HCT116 (cell line): Measurements from ENCODE around the gene SRF. TPM values are rescaled to one million over a fixed set of nuclear protein-coding genes. Genes with fewer than 3 reads are reported as not detected.

Source experiments
- ATAC-seq: fragments of 200-7000 bp; cut with Tn5 transposase; 2 replicates; pipeline ENCODE4 v1.9.1; 2020; ENCODE audit warnings: mild to moderate bottlenecking, moderate library complexity
- BruUV-seq: library from RNA; stranded (reverse); fragments of 400-500 nt; replicated peaks from 2 replicates; lab custom pipeline; 2021; lab: Mats Ljungman, UMichigan
- CTCF ChIA-PET: fragments of 300-600 bp; sonication (Branson Sonifier 250); formaldehyde crosslinking; loops from one replicate; lab custom pipeline; 2021; ENCODE audit warnings: antibody characterized with exemption; lab: Charles Lee
- POLR2A ChIA-PET: fragments of 300-600, 350-600 bp; sonication (Branson Sonifier 250); formaldehyde crosslinking; loops from one replicate; lab custom pipeline; 2021; ENCODE audit warnings: antibody characterized with exemption; lab: Charles Lee
- RAD21 ChIA-PET, 2 experiments: fragments of 300-600 bp; sonication (Branson Sonifier 250); formaldehyde crosslinking; loops; one replicate each; lab custom pipeline; 2023; ENCODE audit warnings: low total read pairs in 2 of 2; ENCODE audit not compliant: uncharacterized antibody in 2 of 2, unreplicated experiment in 2 of 2, low non-redundant PET in 1 of 2; lab: Charles Lee
- DNase-seq: peaks from one replicate; pipeline ENCODE4 v3.0.0-alpha.2; 2010; ENCODE audit warnings: low read depth, low spot score
- H2AFZ ChIP-seq: fragments of 200-600 bp; shearing (Covaris generic), sonication (generic); 2 replicates; pipeline ENCODE4 v1.6.1; 2017; ENCODE audit warnings: low read depth, mixed run types, mixed read lengths, antibody characterized with exemption, low read length; ENCODE audit not compliant: poor library complexity, severe bottlenecking
- H3K27ac ChIP-seq: 2 replicates; pipeline ENCODE4 v1.5.1; 2012; ENCODE audit warnings: low read depth, low read length
- H3K27me3 ChIP-seq: fragments of 200-600 bp; sonication (generic); 2 replicates; pipeline ENCODE4 v1.6.1; 2016; ENCODE audit warnings: mixed run types, low read length, mixed read lengths; ENCODE audit not compliant: insufficient read depth
- H3K36me3 ChIP-seq, 2 experiments: fragments of 200-500 bp in 1 of 2; fragments of 200-600 bp in 1 of 2; sonication (Bioruptor generic) in 1 of 2; sonication (generic) in 1 of 2; 2 replicates each; pipeline versions ENCODE4 v1.5.1 to v1.6.1; 2014 to 2016; ENCODE audit warnings: low read length in 2 of 2, inconsistent platforms in 1 of 2, mixed read lengths in 1 of 2, mixed run types in 1 of 2; ENCODE audit not compliant: insufficient read depth in 2 of 2, control insufficient read depth in 1 of 2
- H3K4me1 ChIP-seq, 2 experiments: fragments of 200-600 bp in 1 of 2; sonication (generic) in 1 of 2; 2 replicates each; pipeline versions ENCODE4 v1.5.1 to v1.6.1; 2012 to 2017; ENCODE audit warnings: low read length in 2 of 2, inconsistent platforms in 1 of 2, mild to moderate bottlenecking in 1 of 2, mixed read lengths in 1 of 2, mixed run types in 1 of 2, moderate library complexity in 1 of 2; ENCODE audit not compliant: insufficient read depth in 2 of 2, control insufficient read depth in 1 of 2
- H3K4me2 ChIP-seq: fragments of 200-600 bp; sonication (generic); 2 replicates; pipeline ENCODE4 v1.6.1; 2017; ENCODE audit warnings: mixed run types, low read length, mixed read lengths
- H3K4me3 ChIP-seq, 2 experiments: fragments of 200-600 bp in 1 of 2; sonication (generic) in 1 of 2; replicated peaks in 1 of 2; 2 replicates each; pipeline ENCODE4 v1.5.1; 2011 to 2016; ENCODE audit warnings: low read length in 2 of 2, control low read depth in 1 of 2, low read depth in 1 of 2, mild to moderate bottlenecking in 1 of 2, mixed read lengths in 1 of 2, mixed run types in 1 of 2
- H3K79me2 ChIP-seq: fragments of 200-600 bp; sonication (generic); 2 replicates; pipeline ENCODE4 v1.6.1; 2017; ENCODE audit warnings: mild to moderate bottlenecking, mixed run types, low read length, moderate library complexity, mixed read lengths; ENCODE audit not compliant: insufficient read depth
- H3K9ac ChIP-seq: fragments of 200-600 bp; sonication (generic); 2 replicates; pipeline ENCODE4 v1.6.1; 2016; ENCODE audit warnings: low read length, mixed read lengths
- H3K9me2 ChIP-seq: fragments of 200-600 bp; sonication (generic), shearing (Covaris generic); 2 replicates; pipeline ENCODE4 v1.6.1; 2017; ENCODE audit warnings: mixed run types, mild to moderate bottlenecking, moderate library complexity; ENCODE audit not compliant: insufficient read depth
- H3K9me3 ChIP-seq, 2 experiments: fragments of 200-500 bp in 1 of 2; fragments of 200-600 bp in 1 of 2; sonication (Bioruptor generic) in 1 of 2; sonication (generic) in 1 of 2; 2 replicates each; pipeline ENCODE4 v1.6.1; 2014 to 2017; ENCODE audit warnings: low read length in 2 of 2, mixed read lengths in 2 of 2, inconsistent platforms in 1 of 2, low read depth in 1 of 2, mild to moderate bottlenecking in 1 of 2, mixed run types in 1 of 2, moderate library complexity in 1 of 2; ENCODE audit not compliant: control insufficient read depth in 1 of 2, insufficient read depth in 1 of 2
- H4K20me1 ChIP-seq: fragments of 200-600 bp; sonication (generic), shearing (Covaris generic); 2 replicates; pipeline ENCODE4 v1.6.1; 2017; ENCODE audit warnings: mixed run types, mild to moderate bottlenecking, moderate library complexity; ENCODE audit not compliant: insufficient read depth
- ATF3 ChIP-seq: IDR thresholded peaks from 2 replicates; pipeline ENCODE4 v1.6.1; 2012
- CBX3 ChIP-seq: IDR thresholded peaks from 2 replicates; pipeline ENCODE4 v1.6.1; 2012; ENCODE audit warnings: low read depth
- CTCF ChIP-seq, 3 experiments: fragments of 200-600 bp in 1 of 3; sonication (generic) in 1 of 3; IDR thresholded peaks in 2 of 3; conservative IDR thresholded peaks in 1 of 3; 2 replicates each; pipeline ENCODE4 v1.5.1; 2012 to 2017; ENCODE audit warnings: low read depth in 2 of 3, low read length in 2 of 3, antibody characterized with exemption in 1 of 3, borderline replicate concordance in 1 of 3, control low read depth in 1 of 3, mild to moderate bottlenecking in 1 of 3, mixed read lengths in 1 of 3, mixed run types in 1 of 3, moderate library complexity in 1 of 3; ENCODE audit not compliant: insufficient read depth in 1 of 3
- EGR1 ChIP-seq: IDR thresholded peaks from 2 replicates; pipeline ENCODE4 v1.6.1; 2012; ENCODE audit warnings: low read depth
- EZH2phosphoT487 ChIP-seq: fragments of 200-600 bp; IDR thresholded peaks from 2 replicates; pipeline ENCODE4 v1.6.1; 2018; ENCODE audit warnings: antibody characterized with exemption, borderline replicate concordance
- POLR2A ChIP-seq: IDR thresholded peaks from 2 replicates; pipeline ENCODE4 v1.7.0; 2011; ENCODE audit warnings: borderline replicate concordance; ENCODE audit not compliant: insufficient read depth, insufficient read length; ENCODE audit errors: extremely low read depth
- REST ChIP-seq: IDR thresholded peaks from 2 replicates; pipeline ENCODE4 v1.6.1; 2012; ENCODE audit warnings: low read depth
- YY1 ChIP-seq: IDR thresholded peaks from 2 replicates; pipeline ENCODE4 v1.6.1; 2011; ENCODE audit warnings: low read length, low read depth, moderate library complexity, mild to moderate bottlenecking; ENCODE audit not compliant: insufficient replicate concordance; ENCODE audit errors: extremely low read depth
- ZBTB33 ChIP-seq: IDR thresholded peaks from 2 replicates; pipeline ENCODE4 v1.6.1; 2011; ENCODE audit warnings: mild to moderate bottlenecking, low read length, moderate library complexity; ENCODE audit not compliant: insufficient replicate concordance; ENCODE audit errors: extremely low read depth
- ZFX ChIP-seq: fragments of 450-650 bp; IDR thresholded peaks from 2 replicates; pipeline ENCODE4 v1.6.1; 2017
- intact Hi-C: fragments of 100-400 bp; cut with micrococcal nuclease; formaldehyde crosslinking; loops from 2 replicates; pipeline ENCODE4 v1.10.0; 2022
- total RNA-seq: library from RNA; stranded (reverse); gene quantifications from one replicate; pipeline ENCODE4 v1.2.1, GENCODE V29; 2021; ENCODE audit not compliant: unreplicated experiment

Gene SRF
- total RNA-seq, 1 experiment from 2014 or later, result 28.1 TPM

GRCh38 chr6:43185391-43185985 lies 14.4 kb downstream of the SRF start:
- POLR2A ChIA-PET, result no interaction called here
- Histone ChIP-seq H3K27me3 (no peaks in the 10 kb centered on the region), H3K4me1 (peaks cover 2 to 24% of the 10 kb centered on the region in 2 experiments; a peak in 3 of 4 replicates), H3K79me2 (peaks cover 6% of the 10 kb centered on the region), H3K36me3 (peaks cover 0 to 7% of the 10 kb centered on the region in 2 experiments; a peak in 2 of 4 replicates)
- TF ChIP-seq EGR1 (no peak), YY1 (no peak), REST (no peak), EZH2phosphoT487 (no peak), ZBTB33 (no peak), CBX3 (no peak), ZFX (no peak), POLR2A (no peak), ATF3 (no peak), CTCF (IDR thresholded peaks at IDR 0.05 in 2 of 3, conservative IDR thresholded peaks at IDR 0.05 in 1 of 3; ENCODE audit: borderline replicate concordance in 1 of 3, insufficient read depth in 1 of 3, low read depth in 2 of 3, low read length in 2 of 3) (no peak)
- TF ChIP-seq, all 23 proteins: peak for 0
- Histone ChIP-seq H3K9me3 (no peaks in the 10 kb centered on the region), H3K4me3 (no peak overlapping the region), H3K27ac (no peak overlapping the region), H3K9me2 (no peaks in the 10 kb centered on the region), H4K20me1 (no peaks in the 10 kb centered on the region), H3K9ac (no peak overlapping the region), H3K4me2 (no peak overlapping the region), H2AFZ (no peak overlapping the region)
- BruUV-seq, result no TSS peak
- intact Hi-C loops, result no loop called here
- ChIA-PET RAD21 (no interaction called here), CTCF (no interaction called here)
- DNase-seq (no peak), ATAC-seq (no peak)
